Breast epithelium (tissue), 4 donors: ENCODE results near the gene WDR86. TPM values are rescaled to one million over a fixed set of nuclear protein-coding genes. Genes with fewer than 3 reads are reported as not detected.

ENCODE experiments used
- DNase-seq, 2 donors: peaks; one replicate each; pipeline ENCODE4 v3.0.0-alpha.2; 2019; ENCODE audit warnings: low spot score in 2 of 2
- H3K27ac ChIP-seq, 2 donors: fragments of 200-600 bp; sonication (generic) in 1 of 2; one replicate each; pipeline ENCODE4 v1.5.1; 2016 to 2019; ENCODE audit warnings: mild to moderate bottlenecking in 1 of 2
- H3K27me3 ChIP-seq, 2 donors: fragments of 200-600 bp; sonication (generic) in 1 of 2; one replicate each; pipeline versions ENCODE4 v1.5.1 to v1.6.0; 2017 to 2019; ENCODE audit warnings: control low read depth in 1 of 2, mild to moderate bottlenecking in 1 of 2
- H3K36me3 ChIP-seq: fragments of 200-600 bp; one replicate; pipeline ENCODE4 v1.5.1; 2019
- H3K4me1 ChIP-seq, 2 donors: fragments of 200-600 bp; sonication (generic); one replicate each; pipeline ENCODE4 v1.5.1; 2016 to 2019; ENCODE audit warnings: control low read depth in 1 of 2
- H3K4me3 ChIP-seq, 3 donors: fragments of 200-600 bp; sonication (generic); 1 replicate in 2 of 3; 2 replicates in 1 of 3; pipeline ENCODE4 v1.5.1; 2016 to 2019; ENCODE audit warnings: mild to moderate bottlenecking in 3 of 3, moderate library complexity in 2 of 3
- H3K9me3 ChIP-seq, 2 donors: fragments of 200-600 bp; sonication (generic) in 1 of 2; one replicate each; pipeline ENCODE4 v1.5.1; 2016 to 2019; ENCODE audit warnings: control low read depth in 1 of 2
- POLR2A ChIP-seq: fragments of 450-650 bp; IDR thresholded peaks from one replicate; pipeline ENCODE4 v1.6.1; 2016; ENCODE audit warnings: antibody characterized with exemption, mild to moderate bottlenecking, moderate library complexity
- POLR2AphosphoS5 ChIP-seq, 3 donors: sonication (generic); formaldehyde crosslinking; IDR thresholded peaks; one replicate each; pipeline ENCODE4 v1.6.1; 2017; ENCODE audit warnings: antibody characterized with exemption in 3 of 3
- intact Hi-C: fragments of 100-400 bp; cut with DNase I; formaldehyde crosslinking; loops from one replicate; pipeline ENCODE4 v1.15.1; 2023; ENCODE audit warnings: low total_unique reads
- total RNA-seq, 3 donors: library from RNA; depleted of rRNA; stranded (reverse); fragments of >200 nt; gene quantifications; one replicate each; pipeline ENCODE4 v1.1.0, GENCODE V29; 2016
- TF ChIP-seq, protein P1 (sequence below), 3 donors: fragments of 450-650 bp; IDR thresholded peaks; one replicate each; pipeline ENCODE4 v1.5.1; 2016 to 2017; ENCODE audit warnings: antibody characterized with exemption in 3 of 3, mild to moderate bottlenecking in 3 of 3, moderate library complexity in 3 of 3

WDR86 gene
- total RNA-seq, 3 donors from 2014 or later: 15.5 to 61.5 (median 57.0) TPM

DNA sequence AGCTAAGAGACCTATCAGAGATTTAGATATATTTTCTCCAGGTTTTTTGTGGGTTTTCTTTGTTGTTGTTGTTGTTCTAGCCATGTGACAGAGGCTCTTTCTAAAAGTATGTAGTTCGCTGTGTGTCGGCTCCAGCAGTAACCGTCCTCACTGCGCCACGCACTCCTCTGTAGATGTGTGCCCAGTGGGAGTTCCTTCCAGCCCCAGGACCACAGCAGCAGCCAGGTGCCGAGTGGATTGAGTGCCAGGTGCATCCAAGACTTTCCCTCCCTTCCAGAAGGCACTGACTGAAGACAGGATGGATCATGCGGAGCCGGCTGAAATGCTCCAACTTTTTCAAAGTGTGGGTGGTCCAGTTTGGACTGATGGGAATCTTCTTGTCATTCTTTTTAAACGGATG, 31.8 kb downstream of the WDR86 start:
- Histone ChIP-seq H3K27ac (no peak overlapping the region), H3K36me3 (no peaks in the 10 kb centered on the region), H3K4me3 (no peak overlapping the region), H3K9me3 (no peaks in the 10 kb centered on the region), H3K27me3 (no peaks in the 10 kb centered on the region), H3K4me1 (no peaks in the 10 kb centered on the region)
- TF ChIP-seq POLR2A (no peak), POLR2AphosphoS5 (IDR thresholded peaks at IDR 0.05) (no peak)
- TF ChIP-seq, protein P1, sequence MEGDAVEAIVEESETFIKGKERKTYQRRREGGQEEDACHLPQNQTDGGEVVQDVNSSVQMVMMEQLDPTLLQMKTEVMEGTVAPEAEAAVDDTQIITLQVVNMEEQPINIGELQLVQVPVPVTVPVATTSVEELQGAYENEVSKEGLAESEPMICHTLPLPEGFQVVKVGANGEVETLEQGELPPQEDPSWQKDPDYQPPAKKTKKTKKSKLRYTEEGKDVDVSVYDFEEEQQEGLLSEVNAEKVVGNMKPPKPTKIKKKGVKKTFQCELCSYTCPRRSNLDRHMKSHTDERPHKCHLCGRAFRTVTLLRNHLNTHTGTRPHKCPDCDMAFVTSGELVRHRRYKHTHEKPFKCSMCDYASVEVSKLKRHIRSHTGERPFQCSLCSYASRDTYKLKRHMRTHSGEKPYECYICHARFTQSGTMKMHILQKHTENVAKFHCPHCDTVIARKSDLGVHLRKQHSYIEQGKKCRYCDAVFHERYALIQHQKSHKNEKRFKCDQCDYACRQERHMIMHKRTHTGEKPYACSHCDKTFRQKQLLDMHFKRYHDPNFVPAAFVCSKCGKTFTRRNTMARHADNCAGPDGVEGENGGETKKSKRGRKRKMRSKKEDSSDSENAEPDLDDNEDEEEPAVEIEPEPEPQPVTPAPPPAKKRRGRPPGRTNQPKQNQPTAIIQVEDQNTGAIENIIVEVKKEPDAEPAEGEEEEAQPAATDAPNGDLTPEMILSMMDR (IDR thresholded peaks at IDR 0.05): no peak
- intact Hi-C loops: no loop called here
- DNase-seq: no peak

DNA sequence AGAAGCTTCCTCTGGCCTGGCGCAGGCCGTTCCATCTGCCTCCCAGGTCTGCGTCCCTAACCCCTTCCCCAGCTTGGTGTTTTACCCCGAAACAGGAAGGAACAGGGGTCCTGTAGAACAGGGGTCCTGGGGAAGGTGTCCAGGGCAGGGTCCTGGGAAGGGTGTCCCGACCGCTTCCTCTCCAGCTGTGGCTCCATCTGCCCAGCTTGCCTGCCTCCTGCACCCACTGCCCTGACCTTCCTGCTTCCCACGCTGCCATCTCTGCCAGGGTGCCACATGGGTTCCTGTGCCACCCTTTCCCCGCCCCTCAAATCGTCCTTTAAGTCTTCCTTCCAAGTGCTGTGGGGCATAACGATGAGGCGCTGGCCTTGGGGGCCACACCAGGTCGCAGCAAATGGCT, 32.4 kb downstream of the WDR86 start:
- intact Hi-C loops: no loop called here
- no peak for DNase-seq
- TF ChIP-seq POLR2AphosphoS5 (IDR thresholded peaks at IDR 0.05): no peak
- Histone ChIP-seq H3K36me3 (no peaks in the 10 kb centered on the region), H3K9me3 (no peaks in the 10 kb centered on the region), H3K27ac (no peak overlapping the region), H3K27me3 (no peaks in the 10 kb centered on the region), H3K4me1 (no peaks in the 10 kb centered on the region), H3K4me3 (no peak overlapping the region)

DNA sequence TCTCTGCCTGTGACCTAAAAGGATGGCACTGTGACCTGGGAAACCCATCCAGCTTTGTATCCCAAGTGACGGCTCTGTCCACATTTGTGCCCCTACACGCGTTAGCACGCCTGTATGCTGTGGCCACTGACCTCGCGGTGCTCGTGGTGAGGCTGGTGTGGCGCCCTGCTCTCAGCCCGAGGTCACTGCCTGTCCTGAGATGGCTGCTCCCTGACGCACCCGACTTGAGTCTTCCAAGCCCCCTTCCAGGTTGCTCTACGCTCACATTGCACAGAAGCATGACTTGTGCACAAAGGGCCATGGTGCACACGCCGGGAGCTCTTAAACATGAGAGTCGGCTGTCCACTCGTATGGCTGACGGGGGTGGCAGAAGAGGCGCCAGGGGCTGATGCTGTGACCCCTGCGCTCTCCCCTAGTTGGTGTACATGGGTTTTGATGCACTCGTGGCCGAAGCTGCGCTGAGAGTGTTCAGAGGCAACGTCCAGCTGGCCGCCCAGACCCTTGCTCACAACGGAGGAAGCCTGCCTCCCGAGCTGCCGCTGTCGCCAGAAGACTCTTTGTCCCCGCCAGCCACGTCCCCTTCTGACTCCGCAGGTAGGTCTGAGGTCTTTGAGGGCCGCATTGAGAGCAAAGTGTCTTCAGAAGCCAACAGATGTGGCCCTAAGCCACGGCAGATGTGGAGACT, 33.5 kb downstream of the WDR86 start:
- TF ChIP-seq POLR2AphosphoS5 (IDR thresholded peaks at IDR 0.05) (no peak), POLR2A (no peak)
- TF ChIP-seq, protein P1 (IDR thresholded peaks at IDR 0.05): no peak
- Histone ChIP-seq H3K27me3 (no peaks in the 10 kb centered on the region), H3K4me1 (no peaks in the 10 kb centered on the region), H3K4me3 (no peak overlapping the region), H3K9me3 (no peaks in the 10 kb centered on the region), H3K36me3 (no peaks in the 10 kb centered on the region), H3K27ac (no peak overlapping the region)
- intact Hi-C loops: no loop called here
- DNase-seq: no peak

DNA sequence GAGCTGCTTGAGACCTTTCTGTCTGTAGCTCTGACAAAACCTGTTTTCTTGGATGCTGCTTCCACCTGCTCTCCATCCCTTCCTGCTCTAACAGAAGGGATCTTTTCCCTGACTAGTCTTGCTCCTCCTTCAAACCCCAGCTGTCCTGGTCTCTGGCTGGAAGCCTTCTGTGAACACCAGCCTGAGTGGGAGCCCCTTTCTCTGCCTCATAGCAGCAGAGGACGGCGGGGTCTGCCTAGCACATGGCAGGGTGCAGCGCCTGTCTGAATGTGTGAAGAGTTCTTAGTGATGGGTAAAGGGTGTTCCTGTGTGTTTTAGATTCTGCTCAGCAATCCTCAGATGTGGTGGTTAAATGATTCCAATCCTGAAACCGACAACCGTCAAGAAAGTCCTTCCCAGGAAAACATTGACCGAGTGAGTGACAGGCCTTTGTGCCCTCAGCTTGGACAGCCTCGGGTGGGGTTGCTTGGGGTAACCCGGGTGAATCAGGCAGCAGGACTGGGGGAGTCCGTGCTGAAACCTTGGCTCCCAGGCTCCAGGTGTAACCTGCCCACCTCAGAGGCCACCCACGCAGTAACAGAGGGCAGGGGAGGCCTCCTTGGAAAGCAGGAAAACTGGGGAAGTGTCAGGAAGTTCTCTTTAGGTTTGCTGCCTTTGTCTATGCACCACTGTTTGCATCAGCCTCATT, 34.2 kb downstream of the WDR86 start:
- H3K36me3 ChIP-seq: no peaks in the 10 kb centered on the region
- DNase-seq: no peak
- H3K9me3 ChIP-seq: no peaks in the 10 kb centered on the region
- H3K4me3 ChIP-seq: no peak overlapping the region
- no peaks in the 10 kb centered on the region for H3K4me1 ChIP-seq
- no peaks in the 10 kb centered on the region for H3K27me3 ChIP-seq
- TF ChIP-seq, protein P1 (IDR thresholded peaks at IDR 0.05): no peak
- no peak for TF ChIP-seq POLR2A
- no peak for TF ChIP-seq POLR2AphosphoS5 (IDR thresholded peaks at IDR 0.05)
- intact Hi-C loops: no loop called here
- H3K27ac ChIP-seq: no peak overlapping the region

DNA sequence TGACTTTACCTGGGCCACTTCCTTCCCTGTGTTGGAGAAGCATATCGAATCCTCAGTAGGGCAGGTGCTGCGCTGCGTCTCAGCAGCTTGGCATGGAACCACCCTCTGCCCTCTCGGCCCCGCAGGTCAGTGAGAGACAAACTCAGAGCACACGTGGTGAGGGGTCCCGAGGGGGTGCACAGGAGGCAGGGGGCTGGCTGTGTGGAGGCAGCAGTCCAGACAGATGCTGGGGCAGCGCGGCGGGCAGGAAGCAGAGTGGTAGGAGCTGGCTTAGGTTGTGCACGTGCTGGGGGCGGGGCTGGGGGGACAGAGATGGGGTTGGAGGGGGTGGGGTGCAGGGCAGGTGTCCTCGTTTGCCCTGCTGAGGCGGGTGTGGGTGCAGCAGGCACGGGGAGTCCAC, 35.1 kb downstream of the WDR86 start:
- no peaks in the 10 kb centered on the region for H3K36me3 ChIP-seq
- no peaks in the 10 kb centered on the region for H3K27me3 ChIP-seq
- intact Hi-C loops: loop anchor here (5.0 kb wide), 1 partner anchor 83 kb away; no protein-coding TSS in a partner anchor
- TF ChIP-seq POLR2A: no peak
- TF ChIP-seq, protein P1 (IDR thresholded peaks at IDR 0.05): no peak
- TF ChIP-seq POLR2AphosphoS5 (IDR thresholded peaks at IDR 0.05): no peak
- no peak for DNase-seq
- H3K4me3 ChIP-seq: no peak overlapping the region
- H3K27ac ChIP-seq: no peak overlapping the region
- no peaks in the 10 kb centered on the region for H3K4me1 ChIP-seq
- H3K9me3 ChIP-seq: no peaks in the 10 kb centered on the region
